Measurements from ENCODE around the gene SETD1B.

The SETD1B gene

DNA sequence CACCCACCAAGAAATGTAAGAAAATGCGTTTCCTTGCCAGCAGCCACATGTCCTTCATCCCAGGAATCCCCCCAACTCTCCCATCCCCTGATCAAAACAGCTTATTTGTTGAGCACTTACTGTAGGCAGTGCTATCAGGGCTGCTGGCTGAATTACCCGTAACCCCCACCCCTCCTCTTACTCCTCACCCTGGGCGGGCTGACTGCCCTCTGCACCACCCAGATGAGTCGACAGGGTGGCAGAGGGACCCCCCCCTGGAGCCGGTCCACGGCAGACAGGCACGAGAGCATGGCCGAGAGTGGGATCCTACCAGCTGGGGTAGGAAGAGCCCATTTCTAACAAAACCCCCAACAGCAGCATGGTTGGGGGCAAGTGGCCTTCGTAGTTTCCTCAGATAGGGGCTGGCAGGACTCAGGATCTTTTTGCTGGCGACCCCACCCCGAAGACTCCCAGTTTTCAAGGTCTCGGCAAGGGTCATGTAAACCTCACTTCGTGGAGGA is 9.2 kb upstream of the SETD1B start:
- Histone ChIP-seq H3K9me3 (ENCODE audit: insufficient read depth, low read length, severe bottlenecking) (no peaks in the 10 kb centered on the region), H3K4me2 (ENCODE audit: insufficient read depth, low read length) (peak overlapping the region; percentile 99), H3K4me1 (ENCODE audit: insufficient read depth, low read length) (peaks cover 93% of the 10 kb centered on the region), H3K79me2 (ENCODE audit: insufficient read depth, low read length) (peaks cover 64% of the 10 kb centered on the region), H3K9ac (ENCODE audit: low read depth, low read length) (peak overlapping the region; percentile 73), H2AFZ (ENCODE audit: low read depth, low read length) (peak overlapping the region; percentile 4; the same call in 1 of the 2 replicates), H3K4me3 (ENCODE audit: low read depth in 1 of 2, low read length in 2 of 2) (peak overlapping the region in 1 of 2 experiments; percentile 81; a peak in 2 of 4 replicates), H3K36me3 (ENCODE audit: insufficient read depth, low read length) (peaks cover 35% of the 10 kb centered on the region), H3K27me3 (ENCODE audit: insufficient read depth, low read length, poor library complexity) (no peaks in the 10 kb centered on the region), H3K27ac (ENCODE audit: low read length) (peak overlapping the region; percentile 89), H4K20me1 (ENCODE audit: insufficient read depth, low read length) (peaks cover 39% of the 10 kb centered on the region)
- DNase-seq (no peak), ATAC-seq (ENCODE audit: insufficient read depth, low read depth) (peak; percentile 19)
- TF ChIP-seq EZH2 (IDR thresholded peaks at IDR 0.05; ENCODE audit: borderline replicate concordance, low read depth, low read length, severe bottlenecking): no peak
- TF ChIP-seq, protein P1, sequence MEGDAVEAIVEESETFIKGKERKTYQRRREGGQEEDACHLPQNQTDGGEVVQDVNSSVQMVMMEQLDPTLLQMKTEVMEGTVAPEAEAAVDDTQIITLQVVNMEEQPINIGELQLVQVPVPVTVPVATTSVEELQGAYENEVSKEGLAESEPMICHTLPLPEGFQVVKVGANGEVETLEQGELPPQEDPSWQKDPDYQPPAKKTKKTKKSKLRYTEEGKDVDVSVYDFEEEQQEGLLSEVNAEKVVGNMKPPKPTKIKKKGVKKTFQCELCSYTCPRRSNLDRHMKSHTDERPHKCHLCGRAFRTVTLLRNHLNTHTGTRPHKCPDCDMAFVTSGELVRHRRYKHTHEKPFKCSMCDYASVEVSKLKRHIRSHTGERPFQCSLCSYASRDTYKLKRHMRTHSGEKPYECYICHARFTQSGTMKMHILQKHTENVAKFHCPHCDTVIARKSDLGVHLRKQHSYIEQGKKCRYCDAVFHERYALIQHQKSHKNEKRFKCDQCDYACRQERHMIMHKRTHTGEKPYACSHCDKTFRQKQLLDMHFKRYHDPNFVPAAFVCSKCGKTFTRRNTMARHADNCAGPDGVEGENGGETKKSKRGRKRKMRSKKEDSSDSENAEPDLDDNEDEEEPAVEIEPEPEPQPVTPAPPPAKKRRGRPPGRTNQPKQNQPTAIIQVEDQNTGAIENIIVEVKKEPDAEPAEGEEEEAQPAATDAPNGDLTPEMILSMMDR (IDR thresholded peaks at IDR 0.05; ENCODE audit: borderline replicate concordance, extremely low read depth, low read length, poor library complexity, severe bottlenecking): no peak

DNA sequence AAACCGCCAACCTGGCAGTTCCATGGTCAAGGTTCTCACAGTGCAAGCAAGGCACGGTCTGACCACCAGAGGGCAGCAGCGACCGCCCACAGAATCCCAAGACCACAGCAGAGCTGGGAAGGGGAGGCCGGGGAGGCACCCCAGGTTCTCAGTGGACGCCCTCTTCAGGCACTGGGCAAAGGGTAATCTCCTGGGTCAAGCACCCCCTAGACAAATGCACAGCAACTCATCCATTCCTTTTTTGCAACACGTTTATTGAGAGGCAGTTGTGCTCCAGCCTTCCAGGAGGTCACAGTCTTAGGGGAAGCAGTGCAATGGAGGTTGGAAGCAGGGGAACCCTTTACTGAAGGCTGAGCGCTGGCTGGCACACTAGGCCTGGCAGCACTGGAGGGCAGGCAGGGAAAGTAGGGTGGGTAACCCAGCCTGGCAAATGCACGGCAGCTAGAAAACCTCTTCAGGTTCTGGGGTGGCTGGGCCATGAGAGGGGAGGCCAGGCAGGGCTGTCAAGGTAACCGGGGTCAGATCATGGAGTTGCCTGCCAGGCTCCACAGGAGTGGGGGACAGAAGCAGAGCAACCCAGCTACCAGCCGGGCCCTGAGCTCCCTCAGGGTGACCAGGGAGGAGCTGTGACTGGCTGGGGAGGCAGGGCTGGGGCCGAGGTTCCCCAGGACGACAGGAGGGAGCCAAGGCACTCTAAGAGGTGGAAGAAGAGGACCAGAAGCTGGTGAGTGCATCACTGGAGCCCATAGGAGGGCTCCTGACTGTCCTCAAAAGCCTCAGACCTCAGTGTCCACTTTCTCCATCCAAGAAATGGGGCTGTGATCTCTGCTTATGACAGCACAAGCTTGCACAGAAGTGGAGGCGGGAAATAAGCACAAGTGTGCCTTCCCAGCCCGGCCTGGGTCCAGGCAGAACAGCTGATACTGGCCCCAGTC is 8.5 kb upstream of the SETD1B start:
- peak; percentile 83 for DNase-seq

DNA sequence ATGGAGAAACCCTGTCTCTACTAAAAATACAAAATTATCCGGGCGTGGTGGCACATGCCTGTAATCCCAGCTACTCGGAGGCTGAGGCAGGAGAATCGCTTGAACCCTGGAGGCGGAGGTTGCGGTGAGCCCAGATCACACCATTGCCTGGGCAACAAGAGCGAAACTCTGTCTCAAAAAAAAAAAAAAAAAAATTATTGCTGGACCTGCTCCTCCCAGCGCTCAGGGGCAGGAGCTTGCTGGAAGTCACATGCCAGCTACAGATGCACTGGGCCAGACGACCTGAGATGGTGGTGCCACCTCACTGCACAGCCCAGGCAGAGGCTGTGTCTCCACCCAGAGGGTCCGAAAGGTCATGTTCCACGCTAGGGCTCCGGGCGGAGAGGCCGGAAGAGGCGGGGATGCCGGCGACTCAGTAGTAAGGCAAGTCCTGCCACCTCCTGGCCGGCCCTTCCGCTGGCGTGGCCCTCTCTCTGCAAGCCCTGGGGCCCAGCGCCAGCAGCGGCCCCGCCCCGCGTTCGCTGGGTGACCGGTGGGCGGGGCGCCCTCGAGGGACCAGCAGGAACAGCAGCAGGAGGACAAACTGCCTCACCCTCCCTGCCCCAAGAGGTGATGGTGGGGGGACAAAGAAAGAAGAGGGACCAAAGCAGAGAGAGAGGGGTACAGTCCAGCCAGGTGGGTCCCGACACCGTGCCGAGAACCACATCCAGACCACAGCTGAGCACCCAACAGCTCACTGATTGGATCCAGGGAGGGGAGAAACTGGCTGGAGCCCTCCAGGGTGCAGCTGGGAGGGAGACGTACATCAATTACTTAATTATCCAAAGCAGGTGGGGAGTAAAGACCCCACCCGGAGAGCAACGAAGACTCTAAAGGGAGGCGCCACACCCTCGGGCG is 6.7 kb upstream of the SETD1B start:
- ATAC-seq (ENCODE audit: insufficient read depth, low read depth): no peak
- H3K4me2 ChIP-seq (ENCODE audit: insufficient read depth, low read length): peak overlapping the region; percentile 86; the same call in 1 of the 2 replicates
- no peaks in the 10 kb centered on the region for H3K27me3 ChIP-seq (ENCODE audit: insufficient read depth, low read length, poor library complexity)
- H3K27ac ChIP-seq (ENCODE audit: low read length): no peak overlapping the region
- H3K9me3 ChIP-seq (ENCODE audit: insufficient read depth, low read length, severe bottlenecking): no peaks in the 10 kb centered on the region
- H3K4me1 ChIP-seq (ENCODE audit: insufficient read depth, low read length): peaks cover 74% of the 10 kb centered on the region
- no peak for DNase-seq
- no peak overlapping the region for H3K9ac ChIP-seq (ENCODE audit: low read depth, low read length)
- no peak for TF ChIP-seq EZH2 (IDR thresholded peaks at IDR 0.05; ENCODE audit: borderline replicate concordance, low read depth, low read length, severe bottlenecking)
- TF ChIP-seq, protein P1 (IDR thresholded peaks at IDR 0.05; ENCODE audit: borderline replicate concordance, extremely low read depth, low read length, poor library complexity, severe bottlenecking): no peak
- H2AFZ ChIP-seq (ENCODE audit: low read depth, low read length): no peak overlapping the region
- peaks cover 38% of the 10 kb centered on the region for H4K20me1 ChIP-seq (ENCODE audit: insufficient read depth, low read length)
- H3K79me2 ChIP-seq (ENCODE audit: insufficient read depth, low read length): peaks cover 74% of the 10 kb centered on the region
- H3K4me3 ChIP-seq (ENCODE audit: low read depth in 1 of 2, low read length in 2 of 2): no peak overlapping the region
- H3K36me3 ChIP-seq (ENCODE audit: insufficient read depth, low read length): peaks cover 46% of the 10 kb centered on the region

More for the DNA sequence above, 8.5 kb upstream of the SETD1B start:
- peaks cover 89% of the 10 kb centered on the region for H3K4me1 ChIP-seq (ENCODE audit: insufficient read depth, low read length)
- H3K27me3 ChIP-seq (ENCODE audit: insufficient read depth, low read length, poor library complexity): no peaks in the 10 kb centered on the region
- H3K79me2 ChIP-seq (ENCODE audit: insufficient read depth, low read length): peaks cover 68% of the 10 kb centered on the region
- H3K4me2 ChIP-seq (ENCODE audit: insufficient read depth, low read length): peak overlapping the region; percentile 99
- H3K4me3 ChIP-seq (ENCODE audit: low read depth in 1 of 2, low read length in 2 of 2): peak overlapping the region in 1 of 2 experiments; percentile 81; a peak in 2 of 4 replicates
- H4K20me1 ChIP-seq (ENCODE audit: insufficient read depth, low read length): peaks cover 38% of the 10 kb centered on the region
- H3K36me3 ChIP-seq (ENCODE audit: insufficient read depth, low read length): peaks cover 38% of the 10 kb centered on the region
- H3K27ac ChIP-seq (ENCODE audit: low read length): peak overlapping the region; percentile 89
- peak overlapping the region; percentile 73 for H3K9ac ChIP-seq (ENCODE audit: low read depth, low read length)
- peak; percentile 32 for ATAC-seq (ENCODE audit: insufficient read depth, low read depth)
- H3K9me3 ChIP-seq (ENCODE audit: insufficient read depth, low read length, severe bottlenecking): no peaks in the 10 kb centered on the region
- TF ChIP-seq, protein P1 (IDR thresholded peaks at IDR 0.05; ENCODE audit: borderline replicate concordance, extremely low read depth, low read length, poor library complexity, severe bottlenecking): peak; percentile 99
- no peak for TF ChIP-seq EZH2 (IDR thresholded peaks at IDR 0.05; ENCODE audit: borderline replicate concordance, low read depth, low read length, severe bottlenecking)
- peak overlapping the region; percentile 4; the same call in 1 of the 2 replicates for H2AFZ ChIP-seq (ENCODE audit: low read depth, low read length)

Data from DND-41 (cell line).